Tibial artery (tissue), 4 donors: ENCODE results near the gene DMRT1.

Experiments
- DNase-seq, 2 donors: peaks; one replicate each; pipeline ENCODE4 v3.0.0-alpha.2; 2019
- H3K27ac ChIP-seq, 2 donors: fragments of 200-600 bp; sonication (generic) in 1 of 2; 1 replicate in 1 of 2; 2 replicates in 1 of 2; pipeline ENCODE4 v1.5.1; 2018 to 2019; ENCODE audit warnings: mild to moderate bottlenecking in 1 of 2
- H3K27me3 ChIP-seq, 2 donors: fragments of 200-600 bp; sonication (generic) in 1 of 2; one replicate each; pipeline versions ENCODE4 v1.5.1 to v1.6.0; 2016 to 2019
- H3K36me3 ChIP-seq, 3 donors: fragments of 200-600 bp; sonication (generic) in 2 of 3; one replicate each; pipeline ENCODE4 v1.5.1; 2016 to 2019; ENCODE audit warnings: mild to moderate bottlenecking in 2 of 3
- H3K4me1 ChIP-seq, 4 donors: fragments of 200-600 bp; sonication (generic) in 2 of 4; 1 replicate in 3 of 4; 2 replicates in 1 of 4; pipeline ENCODE4 v1.5.1; 2016 to 2019
- H3K4me3 ChIP-seq, 2 donors: fragments of 200-600 bp; sonication (generic) in 1 of 2; 1 replicate in 1 of 2; 2 replicates in 1 of 2; pipeline ENCODE4 v1.5.1; 2018 to 2019; ENCODE audit warnings: mild to moderate bottlenecking in 2 of 2
- H3K9me3 ChIP-seq, 3 donors: fragments of 200-600 bp; sonication (generic) in 1 of 3; one replicate each; pipeline ENCODE4 v1.5.1; 2016 to 2019
- intact Hi-C: fragments of 100-400 bp; cut with DNase I; formaldehyde crosslinking; loops from one replicate; pipeline ENCODE4 v1.15.0; 2023; ENCODE audit warnings: low total_unique reads
- TF ChIP-seq, protein P1 (sequence below), 2 experiments: fragments of 200-600 bp in 1 of 2; fragments of 450-650 bp in 1 of 2; IDR thresholded peaks; one replicate each; pipeline ENCODE4 v1.5.1; 2017 to 2019; ENCODE audit warnings: antibody characterized with exemption in 2 of 2, mild to moderate bottlenecking in 1 of 2, moderate library complexity in 1 of 2

DMRT1 gene

DNA sequence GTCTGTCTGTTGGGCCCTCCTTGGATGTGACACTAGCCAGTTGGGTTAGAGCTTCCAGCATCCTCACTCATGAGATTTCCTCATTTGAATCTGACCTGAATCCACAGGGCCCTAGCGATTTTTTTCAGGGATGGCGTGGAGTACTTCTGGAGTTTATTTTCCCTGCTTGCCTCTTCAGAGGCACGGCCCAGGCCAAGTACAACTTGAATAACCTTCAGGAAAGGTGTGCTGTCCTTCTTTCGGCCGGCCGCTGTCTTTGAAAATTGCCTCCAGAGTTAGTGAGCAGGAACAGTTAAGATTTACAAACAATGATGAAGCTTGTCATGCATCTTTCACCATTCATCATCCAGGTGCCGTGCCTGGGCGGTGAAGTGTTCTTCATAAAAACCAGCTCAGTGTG is 85.5 kb downstream of the DMRT1 start:
- H3K4me3 ChIP-seq = no peak overlapping the region
- no peaks in the 10 kb centered on the region for H3K36me3 ChIP-seq
- intact Hi-C loops = no loop called here
- H3K9me3 ChIP-seq = no peaks in the 10 kb centered on the region
- peaks cover 0 to 5% of the 10 kb centered on the region in 2 donors for H3K27me3 ChIP-seq
- no peak overlapping the region for H3K27ac ChIP-seq
- TF ChIP-seq, protein P1, sequence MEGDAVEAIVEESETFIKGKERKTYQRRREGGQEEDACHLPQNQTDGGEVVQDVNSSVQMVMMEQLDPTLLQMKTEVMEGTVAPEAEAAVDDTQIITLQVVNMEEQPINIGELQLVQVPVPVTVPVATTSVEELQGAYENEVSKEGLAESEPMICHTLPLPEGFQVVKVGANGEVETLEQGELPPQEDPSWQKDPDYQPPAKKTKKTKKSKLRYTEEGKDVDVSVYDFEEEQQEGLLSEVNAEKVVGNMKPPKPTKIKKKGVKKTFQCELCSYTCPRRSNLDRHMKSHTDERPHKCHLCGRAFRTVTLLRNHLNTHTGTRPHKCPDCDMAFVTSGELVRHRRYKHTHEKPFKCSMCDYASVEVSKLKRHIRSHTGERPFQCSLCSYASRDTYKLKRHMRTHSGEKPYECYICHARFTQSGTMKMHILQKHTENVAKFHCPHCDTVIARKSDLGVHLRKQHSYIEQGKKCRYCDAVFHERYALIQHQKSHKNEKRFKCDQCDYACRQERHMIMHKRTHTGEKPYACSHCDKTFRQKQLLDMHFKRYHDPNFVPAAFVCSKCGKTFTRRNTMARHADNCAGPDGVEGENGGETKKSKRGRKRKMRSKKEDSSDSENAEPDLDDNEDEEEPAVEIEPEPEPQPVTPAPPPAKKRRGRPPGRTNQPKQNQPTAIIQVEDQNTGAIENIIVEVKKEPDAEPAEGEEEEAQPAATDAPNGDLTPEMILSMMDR (IDR thresholded peaks at IDR 0.05) = no peak
- no peaks in the 10 kb centered on the region for H3K4me1 ChIP-seq
- no peak for DNase-seq

- Histone ChIP-seq H3K4me1 (no peaks in the 10 kb centered on the region), H3K36me3 (no peaks in the 10 kb centered on the region), H3K9me3 (no peaks in the 10 kb centered on the region), H3K27ac (no peak overlapping the region), H3K27me3 (peaks cover 0 to 5% of the 10 kb centered on the region in 2 donors), H3K4me3 (no peak overlapping the region)
- DNase-seq = no peak
- intact Hi-C loops = no loop called here
- TF ChIP-seq, protein P1 (IDR thresholded peaks at IDR 0.05) = no peak
These were observed 87.0 kb downstream of the DMRT1 start for GRCh38 chr9:928363-929042.

GRCh38 chr9:929719-930118 is 88.2 kb downstream of the DMRT1 start:
- TF ChIP-seq, protein P1 (IDR thresholded peaks at IDR 0.05) = no peak
- Histone ChIP-seq H3K36me3 (no peaks in the 10 kb centered on the region), H3K4me3 (no peak overlapping the region), H3K9me3 (no peaks in the 10 kb centered on the region), H3K27me3 (peaks cover 0 to 5% of the 10 kb centered on the region in 2 donors), H3K4me1 (no peaks in the 10 kb centered on the region), H3K27ac (no peak overlapping the region)
- DNase-seq = no peak
- intact Hi-C loops = no loop called here

DNA sequence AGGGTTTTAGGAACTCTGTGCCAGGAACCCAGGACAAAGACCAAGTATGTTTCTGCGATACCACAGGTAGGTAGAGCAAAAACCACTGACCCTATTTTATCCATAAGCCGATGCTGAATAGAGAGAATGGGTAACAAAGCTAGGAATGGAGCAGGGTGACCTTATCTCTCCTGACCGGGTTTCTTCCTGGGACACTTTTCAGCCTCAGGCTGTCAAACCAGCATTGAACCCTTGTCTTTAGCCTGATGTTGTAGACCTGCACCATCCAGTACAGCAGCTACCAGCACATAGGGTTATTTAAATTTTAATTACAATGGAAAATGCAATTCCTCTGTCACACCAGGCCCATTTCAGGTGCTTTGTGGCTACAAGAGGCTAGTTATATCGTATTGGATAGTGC is 91.9 kb downstream of the DMRT1 start:
- peaks cover 0 to 9% of the 10 kb centered on the region in 2 donors for H3K27me3 ChIP-seq

GRCh38 chr9:935348-935965 is 94.0 kb downstream of the DMRT1 start:
- intact Hi-C loops = no loop called here

More for the DNA sequence above, 91.9 kb downstream of the DMRT1 start:
- no peak overlapping the region for H3K27ac ChIP-seq
- H3K4me3 ChIP-seq = no peak overlapping the region
- intact Hi-C loops = no loop called here
- H3K4me1 ChIP-seq = no peaks in the 10 kb centered on the region
- no peak for DNase-seq
- no peaks in the 10 kb centered on the region for H3K9me3 ChIP-seq
- TF ChIP-seq, protein P1 (IDR thresholded peaks at IDR 0.05) = no peak
- no peaks in the 10 kb centered on the region for H3K36me3 ChIP-seq

More at GRCh38 chr9:935348-935965, 94.0 kb downstream of the DMRT1 start:
- Histone ChIP-seq H3K4me3 (peak overlapping the region in 1 of 2 donors; percentile 12), H3K4me1 (no peaks in the 10 kb centered on the region), H3K27ac (no peak overlapping the region), H3K27me3 (peaks cover 0 to 9% of the 10 kb centered on the region in 2 donors), H3K36me3 (no peaks in the 10 kb centered on the region), H3K9me3 (peaks cover 0 to 3% (median 3%) of the 10 kb centered on the region in 3 donors)
- DNase-seq = no peak
- TF ChIP-seq, protein P1 (IDR thresholded peaks at IDR 0.05) = no peak
